Measurements from ENCODE around the gene CTDP1.
"Not testable (repeated sequence)": the region's sequence is repeated elsewhere in the genome, so short reads cannot be mapped to it uniquely, and the experiment has no call there.

The CTDP1 gene

DNA sequence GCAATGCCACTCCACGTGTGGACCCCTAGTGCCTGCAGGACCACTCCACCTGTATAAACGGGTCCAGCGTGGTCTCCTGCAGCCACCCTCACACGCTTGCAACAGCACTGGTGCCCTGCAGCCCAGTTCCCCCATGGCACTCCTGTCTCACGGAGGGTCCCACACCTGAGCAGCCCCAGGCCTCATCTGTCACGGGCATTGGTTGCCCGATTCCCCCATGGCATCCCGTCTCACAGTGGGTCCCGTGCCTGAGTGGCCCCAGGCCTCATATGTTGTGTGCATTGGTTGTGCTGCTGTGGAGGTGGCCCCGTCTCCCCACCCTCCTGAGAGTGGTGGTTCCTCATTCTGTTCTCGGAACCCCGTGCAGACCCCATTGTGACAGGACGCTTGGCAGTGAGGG, 43.4 kb downstream of the CTDP1 start:
- DNase-seq (ENCODE audit: low read depth, low spot score), result no peak

DNA sequence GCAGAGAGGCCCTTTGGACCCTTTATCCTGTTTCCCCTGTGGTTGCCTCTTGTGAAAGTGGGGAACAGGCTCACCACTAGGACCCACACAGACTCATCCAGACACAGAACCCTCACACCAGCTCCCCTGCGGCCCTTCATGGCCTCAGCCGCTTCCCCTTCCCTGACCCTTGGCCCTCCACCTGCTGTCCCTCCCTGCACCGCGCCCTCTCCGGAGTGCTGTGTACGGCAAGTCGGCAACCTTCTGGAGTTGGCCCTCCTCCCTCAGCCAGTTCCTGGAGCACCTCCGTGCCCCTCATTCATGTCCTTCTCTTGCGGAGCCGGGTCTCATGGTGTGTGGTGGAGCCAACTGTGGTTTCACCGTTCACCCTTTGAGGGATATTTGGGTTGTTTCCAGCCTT, 44.0 kb downstream of the CTDP1 start:
- no peak for DNase-seq (ENCODE audit: low read depth, low spot score)

DNA sequence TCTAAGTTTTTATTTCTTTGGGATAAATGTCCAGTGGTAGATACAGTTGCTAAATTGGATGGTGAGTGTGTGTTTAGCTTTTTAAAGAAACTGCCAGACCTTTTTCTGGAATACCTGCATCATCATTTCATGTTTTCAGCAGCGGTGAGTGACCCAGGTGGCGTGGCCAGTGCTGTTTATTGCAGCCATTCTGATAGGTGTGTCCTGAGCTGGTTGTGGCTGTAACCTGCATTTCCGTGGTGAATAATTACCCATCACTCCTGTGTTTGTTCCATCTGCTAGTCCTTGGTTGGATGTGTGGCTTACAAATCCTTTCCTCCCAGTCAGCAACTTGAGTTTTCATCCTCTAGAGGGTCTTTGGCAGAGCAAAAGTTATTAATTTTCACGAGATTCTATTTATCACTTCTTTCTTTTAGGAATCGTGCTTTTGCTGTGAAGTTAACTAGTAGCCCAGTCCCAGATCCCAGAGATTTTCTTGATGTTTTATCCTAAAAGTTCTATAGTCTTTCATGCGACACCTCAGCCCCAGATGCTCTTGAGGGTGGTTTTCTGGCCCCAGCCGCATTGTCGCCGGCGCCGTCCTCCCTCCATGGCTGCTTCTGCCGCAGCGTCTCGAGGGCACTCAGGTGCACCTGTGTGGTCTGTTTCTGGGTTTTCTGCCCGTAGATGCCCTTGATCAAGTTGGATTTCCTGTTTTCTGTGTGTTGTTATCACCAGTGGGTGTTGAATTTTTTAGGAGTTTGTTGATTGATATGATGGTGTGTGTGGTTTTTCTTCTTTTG, 44.9 kb downstream of the CTDP1 start:
- no peak for DNase-seq (ENCODE audit: low read depth, low spot score)

DNA sequence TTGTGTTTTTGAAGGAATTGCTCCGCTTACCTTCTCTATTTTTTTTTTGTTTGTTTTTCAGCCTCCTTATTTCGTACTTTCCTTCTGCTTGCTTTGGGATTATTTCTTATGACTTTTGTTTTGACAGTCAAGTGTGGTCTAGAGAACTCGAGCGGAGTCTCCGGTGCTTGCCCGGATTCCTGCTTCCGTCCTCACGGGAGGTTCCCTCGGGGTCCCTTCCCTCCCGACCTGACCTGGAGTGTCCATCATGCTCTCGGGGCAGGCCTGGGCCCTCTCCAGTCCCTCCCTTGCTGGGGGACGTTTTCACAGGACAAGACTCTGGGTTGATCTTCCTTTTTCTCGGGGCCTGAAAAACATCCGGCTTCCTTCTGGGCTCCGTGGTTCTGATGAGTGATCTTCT, 45.9 kb downstream of the CTDP1 start:
- no peak for DNase-seq (ENCODE audit: low read depth, low spot score)

- no peak for DNase-seq (ENCODE audit: low read depth, low spot score)
These were observed 47.1 kb downstream of the CTDP1 start for GRCh38 chr18:79726721-79727120.

DNA sequence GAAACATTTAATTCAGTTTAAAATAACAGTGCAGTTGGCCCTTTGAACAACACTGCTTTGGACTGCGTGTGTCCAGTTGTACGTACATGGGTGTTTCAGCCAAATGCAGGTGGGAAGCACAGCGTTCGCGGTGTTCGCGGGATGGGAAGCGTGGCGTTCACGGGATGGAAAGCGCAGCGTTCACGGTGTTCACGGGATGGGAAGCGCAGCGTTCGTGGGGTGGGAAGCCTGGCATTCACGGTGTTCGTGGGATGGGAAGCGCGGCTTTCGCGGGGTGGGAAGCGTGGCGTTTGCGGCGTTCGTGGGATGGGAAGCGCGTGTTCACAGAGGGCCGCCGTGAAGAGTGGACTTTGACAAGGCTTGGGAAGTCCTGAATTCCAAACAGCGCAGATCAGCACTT, 47.6 kb downstream of the CTDP1 start:
- DNase-seq (ENCODE audit: low read depth, low spot score), result no peak

DNA sequence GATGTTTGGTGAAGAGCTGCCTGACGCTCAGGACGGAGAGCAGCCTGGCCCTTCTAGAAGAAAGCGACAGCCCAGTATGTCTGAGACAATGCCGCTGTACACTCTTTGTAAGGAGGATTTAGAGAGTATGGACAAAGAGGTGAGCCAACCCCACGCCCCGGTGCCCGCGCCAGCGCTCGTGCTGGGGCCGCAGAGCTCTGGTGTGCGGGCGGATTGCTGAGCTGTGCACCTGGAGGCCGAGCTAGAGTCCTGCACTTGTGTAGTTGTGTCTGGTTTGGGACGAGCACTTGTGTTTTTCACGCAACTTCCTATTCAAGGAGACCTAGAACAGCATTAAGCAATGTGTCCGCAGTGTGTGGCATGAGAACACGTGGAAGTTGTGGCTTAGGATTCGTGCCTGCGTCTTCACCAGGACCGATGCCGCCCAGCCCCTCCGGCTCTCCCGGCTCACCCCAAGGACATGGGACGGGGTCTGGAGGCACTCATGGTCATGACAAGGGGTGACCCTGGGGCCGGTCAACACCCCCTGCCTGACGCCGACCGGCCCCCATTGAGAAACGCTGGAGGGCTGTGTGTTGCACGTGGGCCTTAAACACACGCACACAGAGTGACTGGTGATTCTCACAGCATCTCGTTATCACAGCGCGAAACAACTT, 49.5 kb downstream of the CTDP1 start:
- DNase-seq (ENCODE audit: low read depth, low spot score), result no peak

DNA sequence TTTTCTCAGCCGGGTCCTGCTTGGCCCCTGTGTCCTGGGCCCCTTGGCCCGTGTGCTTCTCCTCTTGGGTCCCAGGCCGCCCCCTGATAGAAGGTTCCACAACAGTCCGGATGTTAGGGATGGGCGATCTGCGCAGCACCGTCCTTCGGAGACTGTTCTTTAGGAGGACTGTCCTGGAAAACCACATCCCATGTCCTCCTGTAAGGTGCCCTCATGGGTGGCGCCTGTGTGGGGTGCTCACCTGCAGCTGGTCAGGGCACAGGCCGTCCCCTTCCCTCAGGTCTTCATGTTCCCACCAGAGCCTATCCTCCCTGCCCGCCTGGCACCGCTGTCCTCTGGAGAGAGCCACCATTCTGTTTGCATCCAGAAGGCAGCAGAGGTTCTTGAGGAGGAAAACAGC, 50.0 kb downstream of the CTDP1 start:
- no peak for DNase-seq (ENCODE audit: low read depth, low spot score)

GRCh38 chr18:79730804-79731203, 51.2 kb downstream of the CTDP1 start:
- no peak for DNase-seq (ENCODE audit: low read depth, low spot score)

GRCh38 chr18:79731881-79732720, 52.5 kb downstream of the CTDP1 start:
- DNase-seq (ENCODE audit: low read depth, low spot score), result not testable (repeated sequence)

GRCh38 chr18:79732721-79733025, 53.1 kb downstream of the CTDP1 start:
- no peak for DNase-seq (ENCODE audit: low read depth, low spot score)

DNA sequence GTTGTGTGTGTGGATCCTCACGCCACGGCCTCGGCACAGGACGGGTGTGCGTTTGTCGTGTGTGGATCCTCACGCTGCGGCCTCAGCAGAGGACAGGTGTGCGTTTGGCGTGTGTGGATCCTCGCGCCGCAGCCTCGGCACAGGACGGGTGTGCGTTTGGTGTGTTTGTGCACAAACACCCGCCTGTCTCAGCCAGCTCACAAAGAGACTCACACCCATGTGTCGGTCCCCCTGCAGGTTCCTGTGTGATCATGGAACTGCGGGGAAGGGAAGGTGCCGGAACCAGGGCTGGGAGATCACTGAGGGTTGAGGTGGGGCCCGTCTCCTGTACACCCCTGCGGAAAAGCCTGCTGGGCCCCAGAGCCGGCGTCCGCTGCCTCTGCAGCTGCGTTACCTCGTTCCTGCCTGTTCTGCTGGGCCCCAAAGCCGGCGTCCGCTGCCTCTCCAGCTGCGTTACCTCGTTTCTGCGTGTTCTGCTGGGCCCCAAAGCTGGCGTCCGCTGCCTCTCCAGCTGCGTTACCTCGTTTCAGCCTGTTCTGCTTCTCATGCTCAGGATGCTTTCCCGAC, 53.6 kb downstream of the CTDP1 start:
- no peak for DNase-seq (ENCODE audit: low read depth, low spot score)

GRCh38 chr18:79733986-79734770, 54.6 kb downstream of the CTDP1 start:
- no peak for DNase-seq (ENCODE audit: low read depth, low spot score)

DNA sequence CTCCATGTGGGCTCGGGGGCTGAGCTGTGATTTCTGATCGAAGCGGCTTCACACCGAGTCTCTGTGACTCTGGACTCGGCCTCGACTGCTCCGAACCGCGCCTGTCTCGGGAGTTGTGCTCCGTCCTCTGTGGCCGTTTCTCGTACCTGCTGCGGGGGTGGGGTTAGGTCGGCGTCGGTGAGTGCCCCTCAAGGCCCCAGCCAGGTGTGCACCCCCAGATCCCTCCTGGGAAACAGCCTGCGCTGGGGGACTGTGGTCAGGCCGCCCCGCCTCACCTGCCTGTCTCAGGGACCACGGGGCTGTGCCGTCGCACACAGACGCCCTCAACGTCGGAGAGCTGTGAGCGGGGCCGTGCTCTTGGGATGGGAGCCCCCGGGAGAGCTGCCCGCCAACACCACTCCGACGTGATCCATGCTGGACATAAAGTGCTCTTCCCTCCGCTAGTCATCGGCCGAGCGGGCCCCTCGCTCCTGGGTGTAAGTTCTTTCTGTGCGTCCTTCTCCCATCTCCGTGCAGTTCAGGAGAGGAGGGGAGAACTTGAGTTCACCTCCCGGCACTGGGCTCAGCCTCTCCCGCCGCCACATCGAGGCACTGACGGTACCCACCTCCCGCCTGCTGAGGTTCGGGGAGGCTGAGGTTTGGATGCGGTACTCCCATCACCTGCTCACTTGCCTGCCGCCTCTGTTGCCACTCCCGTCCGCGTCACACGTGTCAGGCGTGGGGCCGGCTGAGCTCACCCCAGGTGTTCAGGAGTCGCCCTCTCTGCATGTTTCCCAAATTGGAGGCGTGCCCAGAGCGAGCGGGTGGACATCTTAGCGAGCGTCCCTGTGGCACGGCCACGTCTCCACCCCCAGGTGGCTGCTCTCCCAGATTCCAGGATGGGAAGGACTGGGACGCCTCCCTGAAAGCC, 55.7 kb downstream of the CTDP1 start:
- DNase-seq (ENCODE audit: low read depth, low spot score), result no peak

- peak; percentile 20 for DNase-seq (ENCODE audit: low read depth, low spot score)
These were observed 56.6 kb downstream of the CTDP1 start for GRCh38 chr18:79736230-79736629.

GRCh38 chr18:79736846-79737245, 57.2 kb downstream of the CTDP1 start:
- no peak for DNase-seq (ENCODE audit: low read depth, low spot score)

GRCh38 chr18:79737426-79737825, 57.8 kb downstream of the CTDP1 start:
- DNase-seq (ENCODE audit: low read depth, low spot score), result no peak

- no peak for DNase-seq (ENCODE audit: low read depth, low spot score)
These were observed 58.4 kb downstream of the CTDP1 start for GRCh38 chr18:79738041-79738461.

GRCh38 chr18:79738581-79739439, 59.2 kb downstream of the CTDP1 start:
- no peak for DNase-seq (ENCODE audit: low read depth, low spot score)

DNA sequence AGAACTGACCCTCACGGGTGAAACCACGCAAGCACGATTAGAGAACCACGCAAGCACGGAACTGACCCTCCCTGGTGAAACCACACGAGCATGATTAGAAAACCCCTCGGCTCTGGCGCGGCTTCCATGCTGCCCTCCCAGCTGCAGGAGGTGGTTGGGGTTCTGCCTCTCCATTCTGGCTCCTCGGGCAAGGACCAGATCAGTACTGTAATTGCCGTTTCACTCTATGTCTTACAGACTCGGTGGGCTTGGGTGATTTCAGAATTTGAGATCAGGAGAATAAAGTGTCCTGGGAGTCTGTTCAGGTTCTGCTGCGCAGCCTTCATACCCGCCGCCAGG, 59.8 kb downstream of the CTDP1 start:
- DNase-seq (ENCODE audit: low read depth, low spot score), result no peak
